ENCODE data around the gene PCGF6. TPM values are rescaled to one million over a fixed set of nuclear protein-coding genes. Genes with fewer than 3 reads are reported as not detected.
"Not testable (repeated sequence)": the region's sequence is repeated elsewhere in the genome, so short reads cannot be mapped to it uniquely, and the experiment has no call there.

PCGF6 gene
- total RNA-seq, 6 experiments from 2014 or later, result 7.4 to 9.2 (median 8.4) TPM

DNA sequence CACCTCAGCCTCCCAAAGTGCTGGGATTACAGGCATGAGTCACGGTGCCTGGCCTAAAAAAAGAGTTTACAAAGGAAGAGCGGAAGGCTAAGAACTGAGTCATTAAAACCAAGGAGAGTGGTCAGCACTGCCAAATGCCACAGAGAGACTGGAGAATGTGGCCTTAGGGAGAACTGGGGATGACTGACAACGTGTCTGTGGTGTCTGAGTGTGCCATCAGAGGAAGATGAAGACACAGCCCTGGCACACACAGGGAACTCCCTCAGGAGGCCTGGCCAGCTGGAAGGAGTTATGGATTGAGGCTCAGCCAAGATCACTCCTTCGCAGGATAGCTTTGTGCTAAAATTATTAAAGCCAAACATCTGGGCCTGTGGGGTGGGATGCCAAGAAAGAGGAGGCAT is 77.9 kb downstream of the PCGF6 start:
- Mint-ChIP-seq H3K36me3 (ENCODE audit: low read depth) (no peaks in the 10 kb centered on the region), H3K9me3 (no peaks in the 10 kb centered on the region), H3K4me3 (peak overlapping the region; percentile 39; the same call in 1 of the 2 replicates), H3K27me3 (ENCODE audit: insufficient read depth) (peaks cover 13% of the 10 kb centered on the region), H3K27ac (peak overlapping the region; percentile 66), H3K4me1 (ENCODE audit: low read depth) (peaks cover 26% of the 10 kb centered on the region)
- DNase-seq, result peak; percentile 99
- TF ChIP-seq CTCF (IDR thresholded peaks at IDR 0.05), result no peak

DNA sequence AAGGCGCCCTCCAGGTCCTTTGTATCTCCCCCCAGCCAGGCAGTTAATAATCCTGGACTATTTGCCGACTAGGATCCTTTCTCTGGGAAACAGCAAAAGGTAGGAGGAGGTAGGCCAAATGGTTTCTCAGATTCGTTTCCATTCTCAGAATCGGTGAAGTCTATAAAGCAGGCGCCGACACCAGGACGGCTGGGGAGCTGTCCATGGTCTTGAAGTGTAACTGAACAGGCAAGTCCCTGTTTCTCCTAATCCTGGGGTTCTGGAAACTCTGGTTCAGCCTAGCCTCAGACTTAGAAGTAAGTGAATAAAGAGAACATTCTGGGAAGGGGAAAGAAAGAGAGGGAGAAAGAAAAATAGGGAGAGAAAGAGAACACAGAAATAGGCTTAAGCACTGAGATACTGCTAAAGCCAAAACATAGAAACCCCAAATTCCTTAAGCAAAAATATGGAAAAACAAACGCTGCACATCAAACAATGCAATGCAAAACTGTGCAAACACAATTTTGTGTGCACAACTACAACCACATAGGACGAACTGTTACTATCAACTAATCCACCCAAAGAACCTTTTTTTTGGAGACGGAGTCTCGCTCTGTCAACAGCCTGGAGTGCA is 85.1 kb downstream of the PCGF6 start:
- H3K36me3 Mint-ChIP-seq (ENCODE audit: low read depth), result peaks cover 4% of the 10 kb centered on the region; the same call in 1 of the 2 replicates
- H3K9me3 Mint-ChIP-seq, result no peaks in the 10 kb centered on the region; the same call in none of the 2 replicates

GRCh38 chr10:103262229-103262628 is 88.7 kb downstream of the PCGF6 start:
- H3K4me3 Mint-ChIP-seq, result no peak overlapping the region
- H3K36me3 Mint-ChIP-seq (ENCODE audit: low read depth), result peaks cover 12% of the 10 kb centered on the region
- TF ChIP-seq CTCF (IDR thresholded peaks at IDR 0.05), result no peak
- peaks cover 6% of the 10 kb centered on the region; the same call in 1 of the 2 replicates for H3K4me1 Mint-ChIP-seq (ENCODE audit: low read depth)
- peak; percentile 62 for DNase-seq
- peaks cover 17% of the 10 kb centered on the region for H3K9me3 Mint-ChIP-seq
- H3K27ac Mint-ChIP-seq, result no peak overlapping the region
- peaks cover 9% of the 10 kb centered on the region; the same call in 1 of the 2 replicates for H3K27me3 Mint-ChIP-seq (ENCODE audit: insufficient read depth)

More for the DNA sequence above, 85.1 kb downstream of the PCGF6 start:
- Mint-ChIP-seq H3K27me3 (ENCODE audit: insufficient read depth) (peaks cover 4% of the 10 kb centered on the region), H3K4me3 (no peak overlapping the region), H3K4me1 (ENCODE audit: low read depth) (peaks cover 6% of the 10 kb centered on the region; the same call in 1 of the 2 replicates), H3K27ac (no peak overlapping the region)
- TF ChIP-seq CTCF (IDR thresholded peaks at IDR 0.05), result no peak
- peak; percentile 51 for DNase-seq

DNA sequence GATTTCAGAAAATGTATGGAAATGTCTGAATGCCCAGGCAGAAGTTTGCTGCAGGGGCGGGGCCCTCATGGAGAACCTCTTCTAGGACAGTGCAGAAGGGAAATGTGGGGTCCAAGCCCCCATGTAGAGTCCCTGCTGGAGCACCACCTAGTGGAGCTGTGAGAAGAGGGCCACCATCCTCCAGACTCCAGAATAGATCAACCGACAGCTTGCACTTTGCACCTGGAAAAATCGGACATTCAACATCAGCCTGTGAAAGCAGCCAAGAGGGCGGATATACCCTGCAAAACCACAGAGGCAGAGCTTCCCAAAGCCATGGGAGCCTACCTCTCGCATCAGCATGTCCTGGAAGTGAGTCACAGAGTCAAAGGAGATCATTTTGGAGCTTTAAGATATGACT is 91.0 kb downstream of the PCGF6 start:
- H3K27me3 Mint-ChIP-seq (ENCODE audit: insufficient read depth), result peaks cover 5% of the 10 kb centered on the region; the same call in 1 of the 2 replicates
- H3K4me3 Mint-ChIP-seq, result no peak overlapping the region
- peak; percentile 18; the same call in 1 of the 2 replicates for TF ChIP-seq CTCF (IDR thresholded peaks at IDR 0.05)
- peaks cover 14% of the 10 kb centered on the region for H3K4me1 Mint-ChIP-seq (ENCODE audit: low read depth)
- H3K27ac Mint-ChIP-seq, result no peak overlapping the region
- peaks cover 12% of the 10 kb centered on the region for H3K36me3 Mint-ChIP-seq (ENCODE audit: low read depth)
- H3K9me3 Mint-ChIP-seq, result peaks cover 17% of the 10 kb centered on the region
- no peak for DNase-seq

DNA sequence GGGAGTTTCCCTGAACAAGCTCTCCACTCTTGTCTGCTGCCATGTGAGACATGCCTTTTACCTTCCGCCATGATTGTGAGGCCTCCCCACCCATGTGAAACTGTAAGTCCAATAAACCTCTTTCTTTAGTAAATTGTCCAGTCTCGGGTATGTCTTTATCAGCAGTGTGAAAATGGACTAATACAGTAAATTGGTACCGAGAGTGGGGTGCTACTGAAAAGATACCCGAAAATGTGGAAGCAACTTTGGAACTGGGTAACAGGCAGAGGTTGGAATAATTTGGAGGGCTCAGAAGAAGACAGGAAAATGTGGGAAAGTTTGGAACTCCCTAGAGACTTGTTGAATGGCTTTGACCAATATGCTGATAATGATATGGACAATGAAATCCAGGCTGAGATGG is 92.0 kb downstream of the PCGF6 start:
- H3K27me3 Mint-ChIP-seq (ENCODE audit: insufficient read depth); H3K4me3 Mint-ChIP-seq; DNase-seq; H3K27ac Mint-ChIP-seq: not testable (repeated sequence)
- H3K9me3 Mint-ChIP-seq, result peaks cover 17% of the 10 kb centered on the region
- H3K36me3 Mint-ChIP-seq (ENCODE audit: low read depth), result peaks cover 12% of the 10 kb centered on the region
- peaks cover 24% of the 10 kb centered on the region for H3K4me1 Mint-ChIP-seq (ENCODE audit: low read depth)

DNA sequence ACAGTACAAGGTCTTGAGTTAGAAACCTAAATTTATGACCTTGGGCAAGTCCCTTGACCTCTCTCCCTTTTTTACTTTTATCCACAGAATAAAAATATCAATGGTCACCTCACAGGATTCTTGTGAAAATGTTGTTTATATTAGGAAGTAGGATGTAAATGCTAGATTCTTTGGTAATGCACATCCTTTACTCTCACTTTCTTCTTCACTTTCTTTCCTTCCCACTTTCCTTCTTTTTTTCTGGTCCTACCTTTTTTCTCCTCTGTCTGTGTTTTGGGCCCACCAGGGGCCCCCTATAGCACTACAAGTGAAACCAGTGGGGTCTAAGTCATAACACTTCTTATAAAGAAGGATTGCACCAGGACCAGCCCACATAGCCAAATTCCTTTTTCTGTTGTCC is 93.1 kb downstream of the PCGF6 start:
- Mint-ChIP-seq H3K4me3 (no peak overlapping the region), H3K4me1 (ENCODE audit: low read depth) (peaks cover 24% of the 10 kb centered on the region), H3K27me3 (ENCODE audit: insufficient read depth) (peaks cover 7% of the 10 kb centered on the region; the same call in 1 of the 2 replicates), H3K27ac (no peak overlapping the region), H3K9me3 (peaks cover 17% of the 10 kb centered on the region), H3K36me3 (ENCODE audit: low read depth) (peaks cover 12% of the 10 kb centered on the region)
- no peak for DNase-seq
- no peak for TF ChIP-seq CTCF (IDR thresholded peaks at IDR 0.05)
